Activated CD8-positive, alpha-beta T cell treated with anti-CD3 and anti-CD28 coated beads for 36 hours (primary cell): ENCODE results near the gene LILRB4. TPM values are rescaled to one million over a fixed set of nuclear protein-coding genes. Genes with fewer than 3 reads are reported as not detected.
"Not testable (repeated sequence)": the region's sequence is repeated elsewhere in the genome, so short reads cannot be mapped to it uniquely, and the experiment has no call there.

Experiments used
- ATAC-seq: fragments of 200-7000 bp; cut with Tn5 transposase; one replicate; pipeline ENCODE4 v1.10.0; 2021; ENCODE audit warnings: mild to moderate bottlenecking, moderate library complexity
- CTCF ChIA-PET: fragments of 350-600 bp; sonication (Branson Sonifier 250); formaldehyde crosslinking; loops from one replicate; lab custom pipeline; 2021; ENCODE audit warnings: antibody characterized with exemption; lab: Charles Lee
- POLR2A ChIA-PET: fragments of 350-600 bp; sonication (Branson Sonifier 250); formaldehyde crosslinking; loops from one replicate; lab custom pipeline; 2021; ENCODE audit warnings: antibody characterized with exemption; lab: Charles Lee
- DNase-seq: peaks from one replicate; pipeline ENCODE4 v3.0.0-alpha.2; 2020
- H3K27ac Mint-ChIP-seq: one replicate; pipeline ENCODE4 v1.8.0; 2021; ENCODE audit warnings: mild to moderate bottlenecking, mixed read lengths
- H3K27me3 Mint-ChIP-seq: one replicate; pipeline ENCODE4 v1.8.0; 2021; ENCODE audit warnings: mixed read lengths
- H3K36me3 Mint-ChIP-seq: one replicate; pipeline ENCODE4 v1.8.0; 2021; ENCODE audit warnings: low read depth, mixed read lengths
- H3K4me1 Mint-ChIP-seq: one replicate; pipeline ENCODE4 v1.8.0; 2021; ENCODE audit warnings: low read depth, mixed read lengths
- H3K4me3 Mint-ChIP-seq: one replicate; pipeline ENCODE4 v1.8.0; 2021; ENCODE audit warnings: mild to moderate bottlenecking, moderate library complexity, mixed read lengths
- H3K9me3 Mint-ChIP-seq: one replicate; pipeline ENCODE4 v1.8.0; 2021; ENCODE audit warnings: mixed read lengths
- CTCF ChIP-seq: fragments of 200-600 bp; IDR thresholded peaks from one replicate; pipeline ENCODE4 v1.8.0; 2022; ENCODE audit warnings: antibody characterized with exemption, mild to moderate bottlenecking
- intact Hi-C: fragments of 100-400 bp; cut with micrococcal nuclease; formaldehyde crosslinking; loops from one replicate; pipeline ENCODE4 v1.10.0; 2022
- microRNA-seq: library from miRNA; unstranded; fragments of <30 nt; microRNA quantifications from one replicate; pipeline ENCODE4 v1.2.0, GENCODE V29; 2022; ENCODE audit warnings: borderline microRNAs expressed, borderline replicate concordance
- total RNA-seq, 2 experiments: library from RNA; stranded (reverse); gene quantifications; one replicate each; pipeline ENCODE4 v1.2.3, GENCODE V29; 2021

LILRB4 gene
- total RNA-seq, 2 experiments from 2014 or later = not detected

- ChIA-PET CTCF (no interaction called here), POLR2A (no interaction called here)
- no peaks in the 10 kb centered on the region for H3K9me3 Mint-ChIP-seq
- ATAC-seq (no peak), DNase-seq (no peak)
- H3K27me3 Mint-ChIP-seq = peaks cover 5% of the 10 kb centered on the region
- H3K27ac Mint-ChIP-seq = no peak overlapping the region
- H3K36me3 Mint-ChIP-seq = no peaks in the 10 kb centered on the region
- no peak overlapping the region for H3K4me3 Mint-ChIP-seq
- peaks cover 8% of the 10 kb centered on the region for H3K4me1 Mint-ChIP-seq
- no peak for TF ChIP-seq CTCF
- intact Hi-C loops = no loop called here
Measured at GRCh38 chr19:54709212-54709948, 46.6 kb downstream of the LILRB4 start.

- CTCF ChIA-PET, intact Hi-C loops, H3K27ac Mint-ChIP-seq, H3K4me1 Mint-ChIP-seq, H3K4me3 Mint-ChIP-seq, H3K36me3 Mint-ChIP-seq, ATAC-seq, H3K9me3 Mint-ChIP-seq, DNase-seq, H3K27me3 Mint-ChIP-seq, POLR2A ChIA-PET: not testable (repeated sequence)
Measured at GRCh38 chr19:54709956-54710355, 47.2 kb downstream of the LILRB4 start.

Small RNA genes lying within 50 kb of the gene (microRNA-seq; reads per million reads assigned to microRNA genes)
- not detected for gene MIR8061

Other genes with a start within 250 kb of the LILRB4 start
- under 1 TPM in 1 of 2 experiments, not detected in 1; 0.70 TPM for gene TTYH1, start 247.5 kb upstream of the LILRB4 start, total RNA-seq
- 100 to 1,000 TPM; 165 to 170 TPM for gene LENG8, start 213.8 kb upstream of the LILRB4 start, total RNA-seq
- gene LENG9, start 199.2 kb upstream of the LILRB4 start, total RNA-seq = 1 to 10 TPM; 4.3 to 5.5 TPM
- under 1 TPM; 0.45 to 0.83 TPM for gene CDC42EP5, start 189.7 kb upstream of the LILRB4 start, total RNA-seq
- 1 to 10 TPM; 1.5 to 2.1 TPM for gene LAIR2, start 160.2 kb upstream of the LILRB4 start, total RNA-seq
- not detected for gene LILRA2, start 89.2 kb upstream of the LILRB4 start, total RNA-seq
- gene LILRA1, start 69.4 kb upstream of the LILRB4 start, total RNA-seq = not detected
- 1 to 10 TPM; 1.2 to 1.6 TPM for gene LILRB1, start 32.5 kb upstream of the LILRB4 start, total RNA-seq
- gene KIR3DL3, start 61.5 kb downstream of the LILRB4 start, total RNA-seq = not detected
- not detected for gene KIR2DL3, start 75.5 kb downstream of the LILRB4 start, total RNA-seq
- gene KIR2DL1, start 106.8 kb downstream of the LILRB4 start, total RNA-seq = not detected
- not detected for gene KIR2DL4, start 140.6 kb downstream of the LILRB4 start, total RNA-seq
- gene KIR3DL1, start 153.5 kb downstream of the LILRB4 start, total RNA-seq = under 1 TPM in 1 of 2 experiments, not detected in 1; 0.14 TPM
- gene KIR2DS4, start 169.7 kb downstream of the LILRB4 start, total RNA-seq = under 1 TPM; 0.25 to 0.38 TPM
- under 1 TPM; 0.14 to 0.27 TPM for gene KIR3DL2, start 187.5 kb downstream of the LILRB4 start, total RNA-seq
- gene FCAR, start 211.2 kb downstream of the LILRB4 start, total RNA-seq = not detected
- under 1 TPM; 0.58 to 0.68 TPM for gene NCR1, start 243.2 kb downstream of the LILRB4 start, total RNA-seq